HepG2 (cell line): ENCODE results near the gene UNC5B. TPM values are rescaled to one million over a fixed set of nuclear protein-coding genes. Genes with fewer than 3 reads are reported as not detected.

ENCODE experiments used
- ETV6 ChIP-seq: sonication (generic); formaldehyde crosslinking; conservative IDR thresholded peaks from 2 replicates; pipeline ENCODE4 v1.4.0; 2020; ENCODE audit warnings: missing genetic modification reagents
- HDAC6 ChIP-seq: fragments of 200-600 bp; sonication (generic); IDR thresholded peaks from 2 replicates; pipeline ENCODE4 v1.7.0; 2017; ENCODE audit warnings: mild to moderate bottlenecking, antibody characterized with exemption, low read length, low read depth
- ISL2 ChIP-seq: sonication (generic); formaldehyde crosslinking; IDR thresholded peaks from 2 replicates; pipeline ENCODE4 v1.5.0; 2020; ENCODE audit warnings: missing genetic modification reagents
- KDM2A ChIP-seq: sonication (generic); formaldehyde crosslinking; IDR thresholded peaks from 2 replicates; pipeline ENCODE4 v1.4.0; 2020; ENCODE audit warnings: low read depth, missing genetic modification reagents, borderline replicate concordance
- KLF6 ChIP-seq: IDR thresholded peaks from 2 replicates; pipeline ENCODE4 v1.8.0; 2016; ENCODE audit warnings: missing biosample characterization, missing genetic modification reagents
- RARA ChIP-seq: IDR thresholded peaks from 2 replicates; pipeline ENCODE4 v1.6.1; 2016; ENCODE audit warnings: missing genetic modification reagents, missing compliant biosample characterization
- SIN3A ChIP-seq: IDR thresholded peaks from 2 replicates; pipeline ENCODE4 v1.6.1; 2011; ENCODE audit warnings: low read depth, mild to moderate bottlenecking, control low read depth, low read length, borderline replicate concordance
- SRSF1 ChIP-seq: fragments of 200-400 bp; formaldehyde crosslinking; optimal IDR thresholded peaks from 2 replicates; pipeline ENCODE3; 2017; ENCODE audit warnings: mild to moderate bottlenecking, low read depth, low read length, moderate library complexity
- THRA ChIP-seq: sonication (generic); formaldehyde crosslinking; IDR thresholded peaks from 2 replicates; pipeline ENCODE4 v1.4.0; 2020; ENCODE audit warnings: missing genetic modification reagents, borderline replicate concordance
- WIZ ChIP-seq: sonication (generic); formaldehyde crosslinking; IDR thresholded peaks from 2 replicates; pipeline ENCODE4 v1.5.1; 2020; ENCODE audit warnings: mild to moderate bottlenecking, missing genetic modification reagents
- ZFAT ChIP-seq: sonication (generic); formaldehyde crosslinking; conservative IDR thresholded peaks from 2 replicates; pipeline ENCODE4 v1.8.1; 2023; ENCODE audit warnings: missing genetic modification reagents, inconsistent platforms
- ZFP91 ChIP-seq: sonication (generic); formaldehyde crosslinking; IDR thresholded peaks from 2 replicates; pipeline ENCODE4 v1.9.0; 2022; ENCODE audit warnings: missing genetic modification reagents, mild to moderate bottlenecking, borderline replicate concordance
- ZNF18 ChIP-seq: sonication (generic); formaldehyde crosslinking; IDR thresholded peaks from 2 replicates; pipeline ENCODE4 v1.8.0; 2022; ENCODE audit warnings: mild to moderate bottlenecking, missing genetic modification reagents; ENCODE audit not compliant: insufficient replicate concordance
- ZNF232 ChIP-seq: sonication (generic); formaldehyde crosslinking; IDR thresholded peaks from 2 replicates; pipeline ENCODE4 v1.4.0; 2020; ENCODE audit warnings: missing genetic modification reagents, borderline replicate concordance
- ZNF605 ChIP-seq: sonication (generic); formaldehyde crosslinking; IDR thresholded peaks from 2 replicates; pipeline ENCODE4 v1.8.0; 2022; ENCODE audit warnings: mild to moderate bottlenecking, missing genetic modification reagents
- ZNF7 ChIP-seq: IDR thresholded peaks from 2 replicates; pipeline ENCODE4 v1.6.1; 2016; ENCODE audit warnings: missing biosample characterization, missing genetic modification reagents
- ZNF766 ChIP-seq: sonication (generic); formaldehyde crosslinking; IDR thresholded peaks from 2 replicates; pipeline ENCODE4 v1.5.0; 2020; ENCODE audit warnings: missing genetic modification reagents, borderline replicate concordance
- polyA plus RNA-seq, 8 experiments: library from polyadenylated mRNA; depleted of rRNA in 3 of 8; stranded (reverse) in 7 of 8; unstranded in 1 of 8; fragments of >200 nt; fragmentation: Illumina TruSeq in 4 of 8; extraction: Trizol in 4 of 8; gene quantifications; 2 replicates each; pipeline versions ENCODE4 v1.2.1 to v1.2.3, GENCODE V29; 2011 to 2016; ENCODE audit warnings: low read depth in 4 of 8, missing spikeins in 1 of 8, mixed read lengths in 1 of 8; ENCODE audit not compliant: insufficient read depth in 1 of 8
- total RNA-seq, 5 experiments: library from RNA; depleted of rRNA; stranded (reverse); fragments of >200 nt; fragmentation: Illumina TruSeq; extraction: Trizol; gene quantifications; 2 replicates each; pipeline ENCODE4 v1.2.3, GENCODE V29; 2016; ENCODE audit warnings: low read depth in 1 of 5
- TF ChIP-seq, protein P1 (sequence below): sonication (generic); formaldehyde crosslinking; IDR thresholded peaks from 2 replicates; pipeline ENCODE4 v1.8.0; 2022; ENCODE audit warnings: mild to moderate bottlenecking, missing genetic modification reagents, moderate library complexity
- TF ChIP-seq, protein P2 (sequence below): sonication (generic); formaldehyde crosslinking; IDR thresholded peaks from 2 replicates; pipeline ENCODE4 v1.5.0; 2020; ENCODE audit warnings: mild to moderate bottlenecking, missing genetic modification reagents
- TF ChIP-seq, protein P3 (sequence below): sonication (generic); formaldehyde crosslinking; IDR thresholded peaks from 2 replicates; pipeline ENCODE4 v1.4.0; 2020; ENCODE audit warnings: low read depth, mild to moderate bottlenecking, missing genetic modification reagents

Gene UNC5B
- total and polyA plus RNA-seq, 2 of the 13 experiments (the other 11 are each of a cell fraction or from before 2014, with no cell fraction given): 0.07 TPM

DNA sequence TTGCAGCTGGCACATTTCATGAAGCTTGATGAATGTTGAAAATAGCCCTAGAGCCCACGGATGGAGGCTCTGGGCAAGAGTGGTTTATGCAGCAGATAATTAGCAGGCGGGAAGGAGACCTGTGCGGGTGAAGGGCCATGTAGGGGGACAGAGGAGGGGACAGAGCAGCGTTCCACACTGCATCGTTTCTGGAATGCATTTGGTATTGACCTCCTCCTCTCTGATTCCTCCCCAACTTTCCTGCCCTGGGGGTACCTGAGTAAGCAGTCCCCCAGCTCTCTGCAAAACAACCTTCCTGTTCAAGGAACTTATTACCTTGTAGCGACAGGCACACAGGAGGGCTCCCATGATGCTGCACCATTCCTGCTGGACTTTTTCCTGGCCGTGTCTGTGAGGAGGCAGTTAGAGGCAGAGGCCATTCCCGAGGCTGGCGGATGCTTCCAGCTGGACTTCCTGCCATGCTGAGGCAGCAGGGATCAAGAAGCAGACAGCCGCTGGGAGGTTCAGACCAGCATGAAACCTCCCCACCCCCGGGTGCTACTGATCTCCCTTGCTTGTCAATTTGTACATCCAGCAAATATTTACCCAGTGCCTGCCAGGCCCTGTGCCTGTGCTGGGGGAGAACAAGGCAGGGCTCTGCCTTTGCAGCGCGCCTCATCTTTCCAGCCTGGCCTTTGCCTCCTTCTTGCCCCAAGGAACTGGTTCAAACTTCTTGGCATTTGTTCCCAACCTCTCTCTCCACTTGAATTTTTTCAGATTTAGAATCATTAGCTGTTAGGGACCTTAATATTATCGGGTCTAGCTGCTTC is 135.4 kb downstream of the UNC5B start (continued):
- TF ChIP-seq, protein P1, sequence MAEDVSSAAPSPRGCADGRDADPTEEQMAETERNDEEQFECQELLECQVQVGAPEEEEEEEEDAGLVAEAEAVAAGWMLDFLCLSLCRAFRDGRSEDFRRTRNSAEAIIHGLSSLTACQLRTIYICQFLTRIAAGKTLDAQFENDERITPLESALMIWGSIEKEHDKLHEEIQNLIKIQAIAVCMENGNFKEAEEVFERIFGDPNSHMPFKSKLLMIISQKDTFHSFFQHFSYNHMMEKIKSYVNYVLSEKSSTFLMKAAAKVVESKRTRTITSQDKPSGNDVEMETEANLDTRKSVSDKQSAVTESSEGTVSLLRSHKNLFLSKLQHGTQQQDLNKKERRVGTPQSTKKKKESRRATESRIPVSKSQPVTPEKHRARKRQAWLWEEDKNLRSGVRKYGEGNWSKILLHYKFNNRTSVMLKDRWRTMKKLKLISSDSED (CRISPR knock-in tag): no peak
- no peak for TF ChIP-seq ZNF18 (CRISPR knock-in tag)
- TF ChIP-seq ZFP91 (CRISPR knock-in tag): peak; percentile 51; the same call in 1 of the 2 replicates
- peak; percentile 70; the same call in 1 of the 2 replicates for TF ChIP-seq ETV6 (CRISPR knock-in tag)
- TF ChIP-seq KLF6: peak; percentile 34; the same call in 1 of the 2 replicates
- TF ChIP-seq SIN3A: no peak
- peak; percentile 51; the same call in 1 of the 2 replicates for TF ChIP-seq KDM2A (CRISPR knock-in tag)
- no peak for TF ChIP-seq WIZ (CRISPR knock-in tag)
- TF ChIP-seq ZNF766 (CRISPR knock-in tag): peak; percentile 90; the same call in 1 of the 2 replicates
- TF ChIP-seq ISL2 (CRISPR knock-in tag): peak; percentile 93
- TF ChIP-seq SRSF1: peak; percentile 58
- TF ChIP-seq RARA (CRISPR knock-in tag): peak; percentile 71
- TF ChIP-seq ZFAT (CRISPR knock-in tag): no peak
- TF ChIP-seq ZNF605 (CRISPR knock-in tag): no peak
- TF ChIP-seq, protein P2, sequence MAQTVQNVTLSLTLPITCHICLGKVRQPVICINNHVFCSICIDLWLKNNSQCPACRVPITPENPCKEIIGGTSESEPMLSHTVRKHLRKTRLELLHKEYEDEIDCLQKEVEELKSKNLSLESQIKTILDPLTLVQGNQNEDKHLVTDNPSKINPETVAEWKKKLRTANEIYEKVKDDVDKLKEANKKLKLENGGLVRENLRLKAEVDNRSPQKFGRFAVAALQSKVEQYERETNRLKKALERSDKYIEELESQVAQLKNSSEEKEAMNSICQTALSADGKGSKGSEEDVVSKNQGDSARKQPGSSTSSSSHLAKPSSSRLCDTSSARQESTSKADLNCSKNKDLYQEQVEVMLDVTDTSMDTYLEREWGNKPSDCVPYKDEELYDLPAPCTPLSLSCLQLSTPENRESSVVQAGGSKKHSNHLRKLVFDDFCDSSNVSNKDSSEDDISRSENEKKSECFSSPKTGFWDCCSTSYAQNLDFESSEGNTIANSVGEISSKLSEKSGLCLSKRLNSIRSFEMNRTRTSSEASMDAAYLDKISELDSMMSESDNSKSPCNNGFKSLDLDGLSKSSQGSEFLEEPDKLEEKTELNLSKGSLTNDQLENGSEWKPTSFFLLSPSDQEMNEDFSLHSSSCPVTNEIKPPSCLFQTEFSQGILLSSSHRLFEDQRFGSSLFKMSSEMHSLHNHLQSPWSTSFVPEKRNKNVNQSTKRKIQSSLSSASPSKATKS: no peak
- TF ChIP-seq ZNF7 (CRISPR knock-in tag): no peak
- TF ChIP-seq, protein P3, sequence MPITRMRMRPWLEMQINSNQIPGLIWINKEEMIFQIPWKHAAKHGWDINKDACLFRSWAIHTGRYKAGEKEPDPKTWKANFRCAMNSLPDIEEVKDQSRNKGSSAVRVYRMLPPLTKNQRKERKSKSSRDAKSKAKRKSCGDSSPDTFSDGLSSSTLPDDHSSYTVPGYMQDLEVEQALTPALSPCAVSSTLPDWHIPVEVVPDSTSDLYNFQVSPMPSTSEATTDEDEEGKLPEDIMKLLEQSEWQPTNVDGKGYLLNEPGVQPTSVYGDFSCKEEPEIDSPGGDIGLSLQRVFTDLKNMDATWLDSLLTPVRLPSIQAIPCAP (CRISPR knock-in tag): no peak
- TF ChIP-seq HDAC6: no peak
- peak; percentile 77; the same call in 1 of the 2 replicates for TF ChIP-seq ZNF232 (CRISPR knock-in tag)
- TF ChIP-seq THRA (CRISPR knock-in tag): peak; percentile 52; the same call in 1 of the 2 replicates
